ENCODE results near the gene PTPRS.

The PTPRS gene

DNA sequence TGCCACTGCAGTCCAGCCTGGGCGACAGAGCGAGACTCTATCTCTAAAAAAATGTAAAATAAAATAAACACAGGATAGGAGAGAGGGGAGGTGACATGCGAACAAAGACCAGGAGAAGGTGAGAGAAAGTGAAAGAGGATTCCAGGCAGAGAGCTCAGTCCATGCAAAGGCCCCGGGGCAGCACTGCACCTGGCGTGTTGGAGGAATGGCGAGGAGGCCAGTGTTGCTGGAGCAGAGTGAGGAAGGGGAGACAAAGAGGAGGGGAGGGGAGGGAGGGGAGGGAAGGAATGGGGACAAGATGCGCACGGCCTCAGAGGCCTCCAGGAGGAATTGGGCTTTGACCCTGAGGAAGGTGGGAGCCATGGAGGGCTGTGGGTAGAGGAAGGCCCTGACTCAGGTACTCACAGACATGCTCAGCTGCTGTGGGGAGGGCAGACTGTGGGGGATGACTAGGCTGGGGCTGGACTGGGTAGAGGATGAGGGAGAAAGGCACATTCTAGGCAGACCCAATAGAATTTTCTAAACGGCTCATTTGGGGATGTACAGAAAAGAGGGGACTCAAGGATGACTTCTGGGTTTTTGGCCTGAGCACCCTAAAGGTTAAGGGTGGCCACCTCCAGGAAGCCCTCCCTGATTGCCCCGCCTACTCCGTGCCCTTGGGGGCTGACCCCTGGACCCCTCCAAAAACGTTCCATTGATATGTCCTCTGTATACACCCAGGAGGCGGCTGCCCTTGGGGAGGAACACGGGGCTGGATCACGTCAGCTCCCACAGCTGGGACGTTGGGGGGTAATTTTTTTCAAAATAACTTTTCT, 43.9 kb downstream of the PTPRS start:
- TF ChIP-seq GATA2 (IDR thresholded peaks at IDR 0.05; ENCODE audit: low read depth, low read length) = no peak
- TF ChIP-seq GATA3 (IDR thresholded peaks at IDR 0.05; ENCODE audit: low read depth, low read length) = no peak

GRCh38 chr19:5296021-5296420, 44.6 kb downstream of the PTPRS start:
- TF ChIP-seq GATA3 (IDR thresholded peaks at IDR 0.05; ENCODE audit: low read depth, low read length) (no peak), GATA2 (IDR thresholded peaks at IDR 0.05; ENCODE audit: low read depth, low read length) (no peak)

DNA sequence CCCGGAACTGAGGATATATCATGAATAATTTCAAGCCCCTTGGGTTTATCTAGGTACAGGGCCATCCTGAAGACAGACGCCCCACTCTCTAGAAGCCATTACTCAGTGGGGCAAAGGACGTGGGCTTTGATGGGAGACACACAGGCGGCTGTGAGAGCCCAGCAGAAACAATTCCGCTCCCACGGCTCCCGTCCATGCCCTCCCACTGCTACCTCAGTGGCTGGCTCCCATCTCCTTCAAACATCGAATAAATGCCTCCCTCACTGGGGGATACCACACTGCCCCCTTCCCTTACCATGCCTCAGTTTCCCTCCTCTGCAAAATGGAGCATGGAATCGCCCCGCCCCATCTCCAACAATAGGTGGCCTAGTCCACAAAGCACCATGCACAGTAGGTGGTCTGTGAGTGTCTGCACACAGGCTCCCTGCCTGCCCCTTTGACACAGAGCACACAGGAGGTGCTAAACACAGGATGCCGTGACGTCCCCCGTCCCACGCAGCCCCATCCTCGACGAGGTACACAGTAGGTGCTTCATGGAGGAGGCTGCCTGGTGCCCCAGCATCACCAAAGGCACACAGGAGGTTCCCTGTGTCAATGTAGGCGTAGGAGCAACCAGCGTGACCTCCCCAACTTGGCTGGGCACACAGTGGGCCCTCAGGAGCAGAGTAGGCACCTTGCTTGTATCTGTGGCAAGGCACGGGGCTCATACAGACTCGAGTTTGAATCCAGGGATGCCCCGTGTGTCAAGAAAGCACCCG, 46.0 kb downstream of the PTPRS start:
- no peak for TF ChIP-seq GATA2 (IDR thresholded peaks at IDR 0.05; ENCODE audit: low read depth, low read length)
- no peak for TF ChIP-seq GATA3 (IDR thresholded peaks at IDR 0.05; ENCODE audit: low read depth, low read length)

- TF ChIP-seq GATA3 (IDR thresholded peaks at IDR 0.05; ENCODE audit: low read depth, low read length) = no peak
- TF ChIP-seq GATA2 (IDR thresholded peaks at IDR 0.05; ENCODE audit: low read depth, low read length) = no peak
These were observed 46.8 kb downstream of the PTPRS start for GRCh38 chr19:5293612-5294378.

GRCh38 chr19:5292822-5293611, 47.6 kb downstream of the PTPRS start:
- TF ChIP-seq GATA2 (IDR thresholded peaks at IDR 0.05; ENCODE audit: low read depth, low read length) = no peak
- no peak for TF ChIP-seq GATA3 (IDR thresholded peaks at IDR 0.05; ENCODE audit: low read depth, low read length)

DNA sequence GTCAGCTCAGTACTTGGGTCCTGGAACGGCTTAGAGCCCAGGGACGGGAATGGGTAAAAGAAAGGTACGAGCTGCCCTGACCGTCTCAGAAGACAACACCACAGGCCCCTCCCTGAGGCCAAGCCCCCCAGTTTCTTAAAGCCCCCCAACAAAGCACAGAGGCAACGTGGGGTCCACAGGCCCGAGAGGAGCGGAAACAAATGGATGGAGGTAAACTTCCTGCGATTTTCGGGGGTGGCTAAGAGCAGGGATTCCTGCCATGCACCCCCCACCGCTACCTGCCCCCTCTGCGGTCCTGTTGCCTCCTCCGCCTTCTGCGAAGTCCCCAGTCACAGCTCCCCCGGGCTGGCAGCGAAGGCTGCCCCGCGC, 48.2 kb downstream of the PTPRS start:
- TF ChIP-seq GATA3 (IDR thresholded peaks at IDR 0.05; ENCODE audit: low read depth, low read length) (no peak), GATA2 (IDR thresholded peaks at IDR 0.05; ENCODE audit: low read depth, low read length) (no peak)

GRCh38 chr19:5291588-5292193, 48.9 kb downstream of the PTPRS start:
- TF ChIP-seq GATA3 (IDR thresholded peaks at IDR 0.05; ENCODE audit: low read depth, low read length) (no peak), GATA2 (IDR thresholded peaks at IDR 0.05; ENCODE audit: low read depth, low read length) (no peak)

All from SH-SY5Y (cell line).